Neural cell (in vitro differentiated cells): ENCODE measurements around the gene CDIP1. TPM values are rescaled to one million over a fixed set of nuclear protein-coding genes. Genes with fewer than 3 reads are reported as not detected.

Source experiments
- H2AFZ ChIP-seq: fragments of 200-600, 300-800 bp; sonication (generic), shearing (Covaris generic); 2 replicates; pipeline ENCODE4 v1.6.0; 2014; ENCODE audit warnings: low read depth, mild to moderate bottlenecking, antibody characterized with exemption, low read length, moderate library complexity
- H3F3A ChIP-seq: fragments of 200-600 bp; shearing (Covaris generic); 2 replicates; pipeline ENCODE4 v1.6.1; 2016; ENCODE audit warnings: mild to moderate bottlenecking, moderate library complexity, mixed read lengths, antibody characterized with exemption, low read length; ENCODE audit not compliant: insufficient read depth, poor library complexity, severe bottlenecking
- H3K27ac ChIP-seq: fragments of 200-600, 300-800 bp; sonication (generic), shearing (Covaris generic); 2 replicates; pipeline ENCODE4 v1.5.1; 2014; ENCODE audit warnings: mild to moderate bottlenecking, low read length, moderate library complexity
- H3K27me3 ChIP-seq: fragments of 300-800, 200-600 bp; sonication (generic), shearing (Covaris generic); 2 replicates; pipeline ENCODE4 v1.6.0; 2014; ENCODE audit warnings: mild to moderate bottlenecking, low read depth, low read length, moderate library complexity; ENCODE audit not compliant: insufficient read depth
- H3K36me3 ChIP-seq: fragments of 300-800, 200-600 bp; sonication (generic), shearing (Covaris generic); 2 replicates; pipeline ENCODE4 v1.5.1; 2014; ENCODE audit warnings: mild to moderate bottlenecking, antibody characterized with exemption, low read length, moderate library complexity; ENCODE audit not compliant: insufficient read depth
- H3K4me2 ChIP-seq: fragments of 300-800, 200-600 bp; sonication (generic), shearing (Covaris generic); 2 replicates; pipeline ENCODE4 v1.6.0; 2014; ENCODE audit warnings: mild to moderate bottlenecking, low read length
- H3K4me3 ChIP-seq: fragments of 300-800, 200-600 bp; sonication (generic), shearing (Covaris generic); 2 replicates; pipeline ENCODE4 v1.5.1; 2014; ENCODE audit warnings: mild to moderate bottlenecking, low read length, moderate library complexity
- H3K79me2 ChIP-seq: fragments of 200-600 bp; shearing (Covaris generic); replicated peaks from 2 replicates; pipeline ENCODE4 v1.6.0; 2014; ENCODE audit warnings: mild to moderate bottlenecking, low read length, moderate library complexity; ENCODE audit not compliant: insufficient read depth
- H3K9ac ChIP-seq: fragments of 300-800, 200-600 bp; sonication (generic), shearing (Covaris generic); 2 replicates; pipeline ENCODE4 v1.6.1; 2016; ENCODE audit warnings: mild to moderate bottlenecking, low read length, mixed read lengths
- H3K9me2 ChIP-seq: fragments of 200-600 bp; shearing (Covaris generic); 2 replicates; pipeline ENCODE4 v1.6.1; 2016; ENCODE audit warnings: mild to moderate bottlenecking, low read length, mixed read lengths; ENCODE audit not compliant: insufficient read depth
- H3K9me3 ChIP-seq: fragments of 200-600, 300-800 bp; sonication (generic), shearing (Covaris generic); 2 replicates; pipeline ENCODE4 v1.6.1; 2016; ENCODE audit warnings: mild to moderate bottlenecking, mixed run types, low read length, moderate library complexity, mixed read lengths
- H4K20me1 ChIP-seq: fragments of 200-600 bp; shearing (Covaris generic); 2 replicates; pipeline ENCODE4 v1.6.1; 2016; ENCODE audit warnings: mild to moderate bottlenecking, mixed run types; ENCODE audit not compliant: insufficient read depth
- EP300 ChIP-seq: fragments of 450-650 bp; conservative IDR thresholded peaks from 2 replicates; pipeline ENCODE4 v1.6.1; 2014; ENCODE audit warnings: antibody characterized with exemption, mild to moderate bottlenecking, moderate library complexity; ENCODE audit not compliant: poor library complexity, severe bottlenecking
- EZH2 ChIP-seq: fragments of 200-600, 300-800 bp; shearing (Covaris generic), sonication (generic); IDR thresholded peaks from 2 replicates; pipeline ENCODE4 v1.6.1; 2014; ENCODE audit warnings: antibody characterized with exemption, low read length, borderline replicate concordance, mild to moderate bottlenecking; ENCODE audit not compliant: insufficient read depth, poor library complexity, severe bottlenecking
- MXI1 ChIP-seq: fragments of 450-650 bp; conservative IDR thresholded peaks from 2 replicates; pipeline ENCODE4 v1.6.1; 2014; ENCODE audit warnings: antibody characterized with exemption, mild to moderate bottlenecking; ENCODE audit not compliant: poor library complexity, severe bottlenecking
- POLR2AphosphoS5 ChIP-seq: IDR thresholded peaks from 2 replicates; pipeline ENCODE4 v1.6.1; 2012
- RAD21 ChIP-seq: fragments of 450-650 bp; conservative IDR thresholded peaks from 2 replicates; pipeline ENCODE4 v1.6.1; 2014; ENCODE audit warnings: antibody characterized with exemption, mild to moderate bottlenecking, moderate library complexity
- SMC3 ChIP-seq: fragments of 450-650 bp; conservative IDR thresholded peaks from 2 replicates; pipeline ENCODE4 v1.6.1; 2014; ENCODE audit warnings: antibody characterized with exemption, mild to moderate bottlenecking, moderate library complexity; ENCODE audit not compliant: poor library complexity
- TAF1 ChIP-seq: IDR thresholded peaks from 2 replicates; pipeline ENCODE4 v1.6.1; 2012; ENCODE audit warnings: low read depth
- polyA plus RNA-seq: library from polyadenylated mRNA; depleted of rRNA; stranded (reverse); fragments of >200 nt; gene quantifications from 2 replicates; pipeline ENCODE4 v1.2.3, GENCODE V29; 2014
- TF ChIP-seq, protein P1 (sequence below): fragments of 450-650 bp; IDR thresholded peaks from 2 replicates; pipeline ENCODE4 v1.5.1; 2014; ENCODE audit warnings: antibody characterized with exemption, mild to moderate bottlenecking, moderate library complexity; ENCODE audit not compliant: poor library complexity, severe bottlenecking
- TF ChIP-seq, protein P2 (sequence below): IDR thresholded peaks from 2 replicates; pipeline ENCODE4 v1.6.1; 2012; ENCODE audit warnings: borderline replicate concordance

The CDIP1 gene
- polyA plus RNA-seq, 1 donor from 2014 or later = 16.4 TPM

DNA sequence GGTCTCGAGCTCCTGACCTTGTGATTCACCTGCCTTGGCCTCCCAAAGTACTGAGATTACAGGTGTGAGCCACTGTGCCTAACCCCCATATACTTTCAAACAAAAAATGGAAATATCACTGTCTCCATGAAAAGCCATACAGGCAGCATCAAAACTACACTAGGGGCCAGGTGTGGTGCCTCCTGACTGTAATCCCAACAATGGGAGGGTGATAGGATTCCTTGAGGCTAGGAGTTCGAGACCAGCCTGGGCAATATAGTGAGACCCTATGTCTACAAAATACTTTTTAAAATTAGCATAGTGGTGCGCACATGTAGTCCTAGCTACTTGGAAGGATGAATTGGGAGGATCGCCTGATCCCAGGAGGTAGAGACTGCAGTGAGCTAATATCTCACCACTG is 46.7 kb downstream of the CDIP1 start (continued):
- no peak for TF ChIP-seq EP300

DNA sequence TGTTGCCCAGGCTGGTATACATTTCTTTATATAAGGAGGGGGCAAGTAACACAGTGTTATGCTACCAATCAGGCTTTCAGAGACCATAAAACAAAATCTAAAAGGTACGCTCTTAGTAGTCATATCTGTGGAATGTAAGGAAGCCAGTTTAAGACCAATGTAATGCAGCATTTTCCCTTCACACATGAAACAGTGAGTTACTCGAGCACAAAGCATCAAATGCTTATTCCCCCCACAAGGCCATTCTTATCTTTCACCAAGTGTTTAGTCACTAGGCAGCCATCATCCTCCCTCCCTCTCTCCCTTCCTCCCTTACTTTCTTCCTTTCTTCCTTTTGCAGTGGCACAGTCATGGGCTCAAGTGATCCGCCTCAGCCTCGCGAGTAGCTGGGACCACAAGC is 49.5 kb downstream of the CDIP1 start:
- H4K20me1 ChIP-seq = no peaks in the 10 kb centered on the region
- H3K36me3 ChIP-seq = peaks cover 4% of the 10 kb centered on the region
- TF ChIP-seq RAD21 = no peak
- no peak for TF ChIP-seq TAF1
- no peak for TF ChIP-seq EP300
- no peak for TF ChIP-seq SMC3
- TF ChIP-seq, protein P1, sequence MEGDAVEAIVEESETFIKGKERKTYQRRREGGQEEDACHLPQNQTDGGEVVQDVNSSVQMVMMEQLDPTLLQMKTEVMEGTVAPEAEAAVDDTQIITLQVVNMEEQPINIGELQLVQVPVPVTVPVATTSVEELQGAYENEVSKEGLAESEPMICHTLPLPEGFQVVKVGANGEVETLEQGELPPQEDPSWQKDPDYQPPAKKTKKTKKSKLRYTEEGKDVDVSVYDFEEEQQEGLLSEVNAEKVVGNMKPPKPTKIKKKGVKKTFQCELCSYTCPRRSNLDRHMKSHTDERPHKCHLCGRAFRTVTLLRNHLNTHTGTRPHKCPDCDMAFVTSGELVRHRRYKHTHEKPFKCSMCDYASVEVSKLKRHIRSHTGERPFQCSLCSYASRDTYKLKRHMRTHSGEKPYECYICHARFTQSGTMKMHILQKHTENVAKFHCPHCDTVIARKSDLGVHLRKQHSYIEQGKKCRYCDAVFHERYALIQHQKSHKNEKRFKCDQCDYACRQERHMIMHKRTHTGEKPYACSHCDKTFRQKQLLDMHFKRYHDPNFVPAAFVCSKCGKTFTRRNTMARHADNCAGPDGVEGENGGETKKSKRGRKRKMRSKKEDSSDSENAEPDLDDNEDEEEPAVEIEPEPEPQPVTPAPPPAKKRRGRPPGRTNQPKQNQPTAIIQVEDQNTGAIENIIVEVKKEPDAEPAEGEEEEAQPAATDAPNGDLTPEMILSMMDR = no peak
- no peak for TF ChIP-seq POLR2AphosphoS5
- TF ChIP-seq, protein P2, sequence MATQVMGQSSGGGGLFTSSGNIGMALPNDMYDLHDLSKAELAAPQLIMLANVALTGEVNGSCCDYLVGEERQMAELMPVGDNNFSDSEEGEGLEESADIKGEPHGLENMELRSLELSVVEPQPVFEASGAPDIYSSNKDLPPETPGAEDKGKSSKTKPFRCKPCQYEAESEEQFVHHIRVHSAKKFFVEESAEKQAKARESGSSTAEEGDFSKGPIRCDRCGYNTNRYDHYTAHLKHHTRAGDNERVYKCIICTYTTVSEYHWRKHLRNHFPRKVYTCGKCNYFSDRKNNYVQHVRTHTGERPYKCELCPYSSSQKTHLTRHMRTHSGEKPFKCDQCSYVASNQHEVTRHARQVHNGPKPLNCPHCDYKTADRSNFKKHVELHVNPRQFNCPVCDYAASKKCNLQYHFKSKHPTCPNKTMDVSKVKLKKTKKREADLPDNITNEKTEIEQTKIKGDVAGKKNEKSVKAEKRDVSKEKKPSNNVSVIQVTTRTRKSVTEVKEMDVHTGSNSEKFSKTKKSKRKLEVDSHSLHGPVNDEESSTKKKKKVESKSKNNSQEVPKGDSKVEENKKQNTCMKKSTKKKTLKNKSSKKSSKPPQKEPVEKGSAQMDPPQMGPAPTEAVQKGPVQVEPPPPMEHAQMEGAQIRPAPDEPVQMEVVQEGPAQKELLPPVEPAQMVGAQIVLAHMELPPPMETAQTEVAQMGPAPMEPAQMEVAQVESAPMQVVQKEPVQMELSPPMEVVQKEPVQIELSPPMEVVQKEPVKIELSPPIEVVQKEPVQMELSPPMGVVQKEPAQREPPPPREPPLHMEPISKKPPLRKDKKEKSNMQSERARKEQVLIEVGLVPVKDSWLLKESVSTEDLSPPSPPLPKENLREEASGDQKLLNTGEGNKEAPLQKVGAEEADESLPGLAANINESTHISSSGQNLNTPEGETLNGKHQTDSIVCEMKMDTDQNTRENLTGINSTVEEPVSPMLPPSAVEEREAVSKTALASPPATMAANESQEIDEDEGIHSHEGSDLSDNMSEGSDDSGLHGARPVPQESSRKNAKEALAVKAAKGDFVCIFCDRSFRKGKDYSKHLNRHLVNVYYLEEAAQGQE = no peak
- TF ChIP-seq MXI1 = no peak
- no peak for TF ChIP-seq EZH2
- no peak overlapping the region for H3K4me3 ChIP-seq
- H3K79me2 ChIP-seq = no peaks in the 10 kb centered on the region
- H3F3A ChIP-seq = no peaks in the 10 kb centered on the region
- H3K27ac ChIP-seq = no peak overlapping the region
- no peaks in the 10 kb centered on the region for H3K27me3 ChIP-seq
- no peak overlapping the region for H3K9ac ChIP-seq
- no peaks in the 10 kb centered on the region for H3K9me3 ChIP-seq
- no peak overlapping the region for H3K4me2 ChIP-seq
- no peaks in the 10 kb centered on the region for H3K9me2 ChIP-seq
- H2AFZ ChIP-seq = no peak overlapping the region

DNA sequence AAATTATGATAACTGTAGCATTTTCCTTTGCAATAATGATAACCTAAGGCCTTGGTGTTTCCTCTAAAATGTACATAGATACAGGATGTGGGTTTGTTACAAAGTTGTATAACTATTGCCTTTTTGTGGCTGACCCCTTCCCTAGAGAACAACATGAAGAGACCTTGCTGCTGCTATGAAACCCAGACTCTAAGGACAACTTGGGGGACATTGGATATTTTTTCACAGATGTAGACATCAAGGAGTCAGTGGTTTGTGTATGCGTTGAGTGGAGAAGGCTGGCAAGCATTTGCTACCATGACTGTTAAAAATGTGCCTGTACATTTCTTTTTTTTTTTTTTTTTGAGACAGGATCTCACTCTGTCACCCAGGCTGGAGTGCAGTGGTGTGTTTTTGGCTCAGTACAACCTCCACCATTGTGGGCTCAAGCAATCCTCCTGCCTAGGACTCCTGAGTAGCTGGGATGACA is 50.0 kb downstream of the CDIP1 start:
- TF ChIP-seq TAF1 (no peak), EP300 (no peak), RAD21 (no peak), EZH2 (no peak), SMC3 (no peak), MXI1 (no peak), POLR2AphosphoS5 (no peak)
- TF ChIP-seq, protein P1 = no peak
- TF ChIP-seq, protein P2 = no peak
- Histone ChIP-seq H3F3A (no peaks in the 10 kb centered on the region), H3K27me3 (no peaks in the 10 kb centered on the region), H3K36me3 (peaks cover 4% of the 10 kb centered on the region), H3K27ac (no peak overlapping the region), H3K79me2 (no peaks in the 10 kb centered on the region), H4K20me1 (no peaks in the 10 kb centered on the region), H3K9me2 (no peaks in the 10 kb centered on the region), H3K9me3 (no peaks in the 10 kb centered on the region), H3K4me2 (no peak overlapping the region), H3K4me3 (no peak overlapping the region), H3K9ac (no peak overlapping the region), H2AFZ (no peak overlapping the region)
